Naive thymus-derived CD8-positive, alpha-beta T cell (primary cell): ENCODE measurements around the gene PCF11. TPM values are rescaled to one million over a fixed set of nuclear protein-coding genes. Genes with fewer than 3 reads are reported as not detected.
"Not testable (repeated sequence)": the region's sequence is repeated elsewhere in the genome, so short reads cannot be mapped to it uniquely, and the experiment has no call there.

ENCODE experiments used
- ATAC-seq, 2 donors: fragments of 150-1000 bp; cut with Tn5 transposase in 1 of 2; sonication (Bioruptor Pico), chemical (Tn5 transposase) in 1 of 2; 1 replicate in 1 of 2; 2 replicates in 1 of 2; pipeline ENCODE4 v1.10.0; 2021; ENCODE audit warnings: mild to moderate bottlenecking in 2 of 2, moderate library complexity in 2 of 2
- POLR2A ChIA-PET: fragments of 350-600 bp; sonication (Branson Sonifier 250); formaldehyde crosslinking; loops from one replicate; lab custom pipeline; 2021; ENCODE audit warnings: antibody characterized with exemption; lab: Charles Lee
- DNase-seq, 10 donors: peaks; one replicate each; pipeline versions ENCODE4 v3.0.0 to v3.0.0-alpha.2; 2020 to 2022
- H3K27ac Mint-ChIP-seq, 10 donors: one replicate each; pipeline ENCODE4 v1.8.0; 2020 to 2022; ENCODE audit warnings: mild to moderate bottlenecking in 10 of 10, mixed read lengths in 10 of 10, moderate library complexity in 4 of 10, inconsistent platforms in 1 of 10
- H3K27me3 Mint-ChIP-seq, 5 donors: one replicate each; pipeline ENCODE4 v1.8.0; 2021 to 2022; ENCODE audit warnings: mixed read lengths in 5 of 5
- H3K36me3 Mint-ChIP-seq, 3 donors: one replicate each; pipeline ENCODE4 v1.8.0; 2020 to 2022; ENCODE audit warnings: mixed read lengths in 3 of 3, mild to moderate bottlenecking in 2 of 3, inconsistent platforms in 1 of 3
- H3K4me1 Mint-ChIP-seq, 4 donors: one replicate each; pipeline ENCODE4 v1.8.0; 2021 to 2022; ENCODE audit warnings: mixed read lengths in 4 of 4
- H3K4me3 Mint-ChIP-seq, 10 donors: one replicate each; pipeline ENCODE4 v1.8.0; 2020 to 2022; ENCODE audit warnings: mild to moderate bottlenecking in 10 of 10, mixed read lengths in 10 of 10, moderate library complexity in 6 of 10, inconsistent platforms in 1 of 10
- H3K9me3 Mint-ChIP-seq, 9 donors: one replicate each; pipeline ENCODE4 v1.8.0; 2020 to 2022; ENCODE audit warnings: mixed read lengths in 9 of 9, mild to moderate bottlenecking in 3 of 9, inconsistent platforms in 1 of 9, moderate library complexity in 1 of 9
- polyA plus RNA-seq, 3 donors: library from polyadenylated mRNA; unstranded; fragments of 300-500 nt; fragmentation: Illumina TruSeq; gene quantifications; one replicate each; pipeline ENCODE4 v1.2.3, GENCODE V29; 2021
- total RNA-seq, 8 experiments: library from RNA in 2 of 8; stranded (reverse) in 2 of 8; gene quantifications; one replicate each; pipeline ENCODE4 v1.2.3 and lab custom pipeline; 2021 to 2026

PCF11 gene
- total and polyA plus RNA-seq, 5 experiments from 2014 or later = 22.5 to 199 (median 33.6) TPM

- no peak for ATAC-seq
- H3K4me1 Mint-ChIP-seq = peaks cover 13 to 33% (median 22%) of the 10 kb centered on the region in 4 donors
These were observed 31.4 kb upstream of the PCF11 start for GRCh38 chr11:83125577-83125976.

DNA sequence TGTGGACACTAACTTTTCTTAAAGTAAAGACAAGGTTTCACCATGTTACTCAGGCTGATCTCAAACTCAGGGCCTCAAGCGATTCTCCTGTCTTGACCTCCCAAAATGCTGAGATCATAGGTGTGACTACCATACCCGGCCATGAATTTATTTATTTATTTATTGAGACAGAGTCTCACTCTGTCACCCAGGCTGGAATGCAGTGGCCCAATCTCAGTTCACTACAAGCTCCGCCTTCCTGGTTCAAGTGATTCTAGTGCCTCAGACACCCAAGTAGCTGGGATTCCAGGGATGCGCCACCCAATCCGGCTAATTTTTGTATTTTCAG is 29.7 kb upstream of the PCF11 start:
- Mint-ChIP-seq H3K27ac (no peak overlapping the region), H3K36me3 (no peaks in the 10 kb centered on the region)
- POLR2A ChIA-PET = no interaction called here

More at GRCh38 chr11:83125577-83125976, 31.4 kb upstream of the PCF11 start:
- no peak for DNase-seq
- POLR2A ChIA-PET = no interaction called here
- no peaks in the 10 kb centered on the region for H3K27me3 Mint-ChIP-seq
- no peaks in the 10 kb centered on the region for H3K9me3 Mint-ChIP-seq
- H3K36me3 Mint-ChIP-seq = no peaks in the 10 kb centered on the region
- no peak overlapping the region for H3K27ac Mint-ChIP-seq
- H3K4me3 Mint-ChIP-seq = no peak overlapping the region

DNA sequence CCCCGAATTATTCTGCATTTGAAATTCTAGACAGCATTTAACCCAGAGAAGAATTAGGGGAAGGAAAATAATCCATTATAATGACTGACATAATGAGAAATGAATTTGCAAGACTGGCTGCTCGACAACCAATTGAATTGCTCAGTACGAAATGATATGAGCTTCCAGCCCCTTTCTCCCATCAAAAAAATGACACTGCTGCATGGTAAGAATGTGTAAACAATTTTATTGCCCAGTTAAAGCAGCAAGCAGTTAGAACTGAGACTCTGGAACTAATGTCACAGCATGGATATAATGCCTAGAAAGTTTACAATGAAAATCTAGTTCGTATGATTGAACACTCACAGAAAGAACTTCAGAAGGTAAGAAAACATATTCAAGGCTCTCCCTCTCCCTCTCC is 24.7 kb upstream of the PCF11 start:
- POLR2A ChIA-PET = no interaction called here
- H3K9me3 Mint-ChIP-seq = no peaks in the 10 kb centered on the region
- no peak overlapping the region for H3K27ac Mint-ChIP-seq
- DNase-seq (no peak), ATAC-seq (no peak)
- H3K4me1 Mint-ChIP-seq = no peaks in the 10 kb centered on the region
- no peaks in the 10 kb centered on the region for H3K27me3 Mint-ChIP-seq
- H3K36me3 Mint-ChIP-seq = no peaks in the 10 kb centered on the region
- no peak overlapping the region for H3K4me3 Mint-ChIP-seq

More for the DNA sequence above, 29.7 kb upstream of the PCF11 start:
- H3K4me3 Mint-ChIP-seq = no peak overlapping the region
- peaks cover 7 to 16% (median 9%) of the 10 kb centered on the region in 4 donors for H3K4me1 Mint-ChIP-seq
- H3K27me3 Mint-ChIP-seq = no peaks in the 10 kb centered on the region
- DNase-seq = no peak
- no peak for ATAC-seq
- no peaks in the 10 kb centered on the region for H3K9me3 Mint-ChIP-seq

GRCh38 chr11:83133266-83133665 is 23.7 kb upstream of the PCF11 start:
- H3K27me3 Mint-ChIP-seq, H3K36me3 Mint-ChIP-seq, POLR2A ChIA-PET: not testable (repeated sequence)

DNA sequence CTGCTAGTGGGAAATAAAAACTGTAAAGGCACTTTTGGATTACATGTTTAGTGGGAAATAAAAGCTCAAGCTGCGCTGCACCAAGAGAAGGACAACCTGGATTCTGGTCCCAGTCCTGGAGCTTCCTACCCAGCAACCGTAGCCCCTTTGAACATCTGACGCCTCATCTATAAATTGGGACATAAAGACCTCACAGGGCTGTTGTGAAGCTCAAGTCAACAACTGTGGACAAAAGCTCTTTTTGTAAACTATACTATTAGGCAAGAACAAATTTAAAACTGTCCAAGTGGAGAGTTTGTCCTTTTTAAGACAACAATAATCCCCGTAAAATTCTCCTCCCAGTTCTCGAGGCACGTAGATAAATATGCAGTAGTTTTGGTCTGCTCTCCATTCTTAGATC is 17.6 kb upstream of the PCF11 start:
- H3K36me3 Mint-ChIP-seq = no peaks in the 10 kb centered on the region
- peak overlapping the region in 1 of 10 donors; percentile 22 for H3K27ac Mint-ChIP-seq
- H3K9me3 Mint-ChIP-seq = peaks cover 0 to 4% (median 0%) of the 10 kb centered on the region in 9 donors
- ATAC-seq (no peak), DNase-seq (no peak)
- H3K4me1 Mint-ChIP-seq = peaks cover 0 to 4% (median under 1%) of the 10 kb centered on the region in 4 donors
- no peak overlapping the region for H3K4me3 Mint-ChIP-seq
- POLR2A ChIA-PET = interaction anchor here (0.7 kb wide), 1 partner anchor 10 kb away, joined by 5 read pairs; no protein-coding TSS in a partner anchor
- H3K27me3 Mint-ChIP-seq = no peaks in the 10 kb centered on the region

More at GRCh38 chr11:83133266-83133665, 23.7 kb upstream of the PCF11 start:
- not testable (repeated sequence) for DNase-seq, H3K4me3 Mint-ChIP-seq, ATAC-seq, H3K4me1 Mint-ChIP-seq, H3K27ac Mint-ChIP-seq, H3K9me3 Mint-ChIP-seq

- Mint-ChIP-seq H3K9me3 (peaks cover 0 to 4% (median 0%) of the 10 kb centered on the region in 9 donors), H3K36me3 (no peaks in the 10 kb centered on the region), H3K27ac (peak overlapping the region in 1 of 10 donors; percentile 1), H3K27me3 (no peaks in the 10 kb centered on the region), H3K4me1 (peaks cover 0 to 4% (median under 1%) of the 10 kb centered on the region in 4 donors), H3K4me3 (no peak overlapping the region)
- POLR2A ChIA-PET = no interaction called here
- DNase-seq = no peak
- ATAC-seq = no peak
These were observed 16.1 kb upstream of the PCF11 start for GRCh38 chr11:83140691-83141455.

DNA sequence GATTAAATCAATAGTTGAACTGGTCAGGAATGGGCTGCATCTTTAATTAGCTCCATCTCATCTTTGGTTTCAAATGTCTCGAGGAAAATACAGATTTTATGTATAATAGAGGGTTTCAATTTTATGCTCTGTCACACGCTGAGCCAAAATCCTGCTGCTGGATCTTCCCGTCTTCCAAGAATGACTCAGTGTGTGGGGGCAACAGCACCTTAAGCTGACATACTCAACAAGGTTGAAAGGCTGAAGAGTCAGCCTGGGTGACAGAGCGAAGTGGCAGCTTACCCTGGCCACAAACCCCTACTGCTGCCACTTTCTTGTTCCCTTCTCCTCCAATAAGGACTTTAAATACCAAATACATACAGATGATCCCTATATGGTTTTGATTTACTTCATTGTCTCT is 9.0 kb upstream of the PCF11 start:
- Mint-ChIP-seq H3K27ac (peak overlapping the region in 1 of 10 donors; percentile 18), H3K27me3 (no peaks in the 10 kb centered on the region), H3K4me3 (no peak overlapping the region), H3K36me3 (no peaks in the 10 kb centered on the region), H3K9me3 (no peaks in the 10 kb centered on the region), H3K4me1 (no peaks in the 10 kb centered on the region)
- no peak for DNase-seq
- ATAC-seq = no peak
- POLR2A ChIA-PET = interaction anchor here (1.9 kb wide), 1 partner anchor 9 kb away, joined by 5 read pairs; the partner anchor contains the start of gene PCF11

DNA sequence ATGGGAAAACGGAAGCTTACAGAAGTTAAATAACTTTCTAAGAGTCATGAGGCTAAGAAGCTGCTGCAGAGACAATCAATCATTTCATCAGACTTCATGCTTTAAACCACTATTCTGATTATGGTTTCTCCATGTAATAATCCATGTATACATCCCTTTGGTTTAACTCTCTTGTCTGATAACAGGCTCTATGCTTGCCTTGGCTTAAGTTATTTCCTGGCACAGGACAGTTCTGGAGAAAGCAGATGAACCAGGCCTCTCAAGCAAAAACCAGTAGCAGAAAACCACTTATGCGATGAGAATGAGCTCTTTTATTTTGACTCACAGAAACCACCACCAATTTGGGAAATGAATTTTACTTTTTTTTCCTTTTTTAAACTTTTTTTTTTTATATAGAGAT is 6.5 kb upstream of the PCF11 start:
- H3K27ac Mint-ChIP-seq = no peak overlapping the region

DNA sequence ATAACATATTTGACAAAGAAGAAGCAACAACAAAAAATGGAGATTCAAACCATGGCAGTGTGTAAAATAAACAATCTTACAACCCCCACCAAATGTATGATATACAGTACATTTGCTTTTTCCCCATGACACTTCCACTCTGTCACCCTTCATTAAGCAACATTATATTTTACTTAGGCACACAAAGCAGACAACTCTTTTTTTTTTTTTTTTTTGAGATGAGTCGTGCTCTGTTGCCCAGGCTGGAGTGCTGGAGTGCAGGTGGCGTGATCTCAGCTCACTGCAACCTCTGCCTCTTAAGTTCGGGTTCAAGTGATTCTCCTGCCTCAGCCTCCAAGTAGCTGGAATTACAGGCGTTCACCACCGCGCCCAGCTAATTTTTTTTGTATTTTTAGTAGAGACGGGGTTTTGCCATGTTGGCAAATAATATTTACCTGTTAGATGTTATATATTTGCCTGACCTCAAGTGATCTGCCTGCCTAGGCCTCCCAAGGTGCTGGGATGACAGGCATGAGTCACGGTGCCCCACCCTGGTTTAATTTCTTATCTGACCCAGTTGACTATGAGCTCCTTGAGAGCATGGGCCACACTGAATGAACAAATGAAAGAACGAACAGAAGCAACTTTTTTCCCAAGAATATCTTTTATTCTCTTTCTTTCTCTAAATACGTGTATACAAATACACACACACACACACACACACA is 5.5 kb upstream of the PCF11 start:
- ATAC-seq = no peak
- H3K27ac Mint-ChIP-seq = no peak overlapping the region
- no peaks in the 10 kb centered on the region for H3K27me3 Mint-ChIP-seq
- POLR2A ChIA-PET = interaction anchor here (0.6 kb wide), 2 partner anchors 9 to 73 kb away, joined by 3 to 4 read pairs; no protein-coding TSS in a partner anchor
- H3K9me3 Mint-ChIP-seq = no peaks in the 10 kb centered on the region
- no peak overlapping the region for H3K4me3 Mint-ChIP-seq
- H3K4me1 Mint-ChIP-seq = peaks cover 0 to 8% (median 2%) of the 10 kb centered on the region in 4 donors
- no peaks in the 10 kb centered on the region for H3K36me3 Mint-ChIP-seq
- DNase-seq = no peak

More for the DNA sequence above, 6.5 kb upstream of the PCF11 start:
- H3K36me3 Mint-ChIP-seq = no peaks in the 10 kb centered on the region
- no peak overlapping the region for H3K4me3 Mint-ChIP-seq
- no peak for ATAC-seq
- H3K9me3 Mint-ChIP-seq = no peaks in the 10 kb centered on the region
- no peaks in the 10 kb centered on the region for H3K27me3 Mint-ChIP-seq
- H3K4me1 Mint-ChIP-seq = peaks cover 0 to 3% (median 1%) of the 10 kb centered on the region in 4 donors
- no peak for DNase-seq
- POLR2A ChIA-PET = interaction anchor here (0.6 kb wide), 1 partner anchor 27 kb away, joined by 3 read pairs; no protein-coding TSS in a partner anchor

GRCh38 chr11:83152264-83152663 is 4.7 kb upstream of the PCF11 start:
- POLR2A ChIA-PET = no interaction called here
- no peaks in the 10 kb centered on the region for H3K9me3 Mint-ChIP-seq
- ATAC-seq (no peak), DNase-seq (no peak)
- H3K27me3 Mint-ChIP-seq = no peaks in the 10 kb centered on the region
- H3K36me3 Mint-ChIP-seq = peaks cover 3 to 4% (median 3%) of the 10 kb centered on the region in 3 donors
- no peak overlapping the region for H3K27ac Mint-ChIP-seq
- no peak overlapping the region for H3K4me3 Mint-ChIP-seq
- peaks cover 0 to 8% (median 2%) of the 10 kb centered on the region in 4 donors for H3K4me1 Mint-ChIP-seq

- Mint-ChIP-seq H3K27ac (no peak overlapping the region), H3K27me3 (no peaks in the 10 kb centered on the region), H3K4me3 (no peak overlapping the region), H3K36me3 (peaks cover 6 to 9% (median 7%) of the 10 kb centered on the region in 3 donors), H3K4me1 (peaks cover 0 to 8% (median 4%) of the 10 kb centered on the region in 4 donors), H3K9me3 (no peaks in the 10 kb centered on the region)
- DNase-seq (no peak), ATAC-seq (no peak)
- POLR2A ChIA-PET = no interaction called here
These were observed 3.2 kb upstream of the PCF11 start for GRCh38 chr11:83153764-83154163.

- Mint-ChIP-seq H3K36me3 (peaks cover 6 to 29% (median 15%) of the 10 kb centered on the region in 3 donors), H3K4me1 (peaks cover 10 to 27% (median 25%) of the 10 kb centered on the region in 4 donors)
These were observed 561 bp upstream of the PCF11 start for GRCh38 chr11:83156144-83156995.

More at GRCh38 chr11:83156144-83156995, 561 bp upstream of the PCF11 start:
- DNase-seq = peak in 9 of 10 donors; percentile 87 to 99 (median 98)
- peak; percentile 86 to 88 for ATAC-seq
- H3K27ac Mint-ChIP-seq = peak overlapping the region; percentile 99 to 100 (median 100)
- POLR2A ChIA-PET = interaction anchor here (0.6 to 5.7 kb wide), 47 partner anchors 8 to 425 kb away, joined by 3 to 69 read pairs (median 5); partner anchors contain the start of genes ANKRD42, CCDC90B, DDIAS and PRCP
- peak overlapping the region; percentile 93 to 100 (median 100) for H3K4me3 Mint-ChIP-seq
- H3K27me3 Mint-ChIP-seq = no peaks in the 10 kb centered on the region
- H3K9me3 Mint-ChIP-seq = no peaks in the 10 kb centered on the region
